ENCODE data around the gene MED13L. TPM values are rescaled to one million over a fixed set of nuclear protein-coding genes. Genes with fewer than 3 reads are reported as not detected.

MED13L gene
- total RNA-seq, 1 experiment from 2014 or later, result 80.5 TPM

DNA sequence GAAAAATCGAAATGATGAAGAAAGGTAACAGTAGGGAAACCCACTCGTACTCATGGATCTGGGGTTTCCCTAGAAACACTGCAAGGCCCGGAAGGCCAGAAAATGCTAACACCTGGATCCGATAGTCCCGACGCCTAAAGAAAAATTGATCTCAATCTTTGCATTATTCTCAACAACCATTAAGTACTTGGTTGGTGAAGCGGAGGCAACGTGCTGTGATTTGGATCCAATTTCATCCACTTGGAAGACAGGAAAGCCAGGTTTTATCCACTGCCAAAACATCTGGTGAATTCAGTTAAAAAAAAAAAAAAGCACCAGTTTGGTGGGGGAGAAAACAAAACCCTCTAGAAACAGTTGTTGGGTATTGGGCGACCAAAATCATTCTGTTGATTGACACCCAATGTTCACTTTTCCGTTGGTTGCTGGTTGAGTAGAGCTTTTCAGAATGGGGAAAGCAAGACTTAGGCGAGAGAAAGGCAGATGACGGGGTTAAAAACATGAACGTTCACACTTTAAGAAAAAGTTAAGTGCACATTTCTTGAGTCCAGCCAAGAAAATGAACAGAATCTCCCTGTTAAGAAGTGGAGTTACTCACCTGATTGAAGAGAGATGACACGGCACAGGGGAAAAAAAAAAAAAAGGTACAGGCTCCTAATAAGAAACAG is 41.9 kb upstream of the MED13L start:
- TF ChIP-seq FOXK1 (CRISPR knock-in tag; IDR thresholded peaks at IDR 0.05) (no peak), CTCF (IDR thresholded peaks at IDR 0.05) (no peak), ESRRA (CRISPR knock-in tag; IDR thresholded peaks at IDR 0.05; ENCODE audit: borderline replicate concordance) (no peak), SP1 (CRISPR knock-in tag; conservative IDR thresholded peaks at IDR 0.05) (no peak), ZNF317 (CRISPR knock-in tag; IDR thresholded peaks at IDR 0.05; ENCODE audit: borderline replicate concordance, low read depth) (no peak), ZNF232 (CRISPR knock-in tag; IDR thresholded peaks at IDR 0.05) (no peak), TCF7 (CRISPR knock-in tag; IDR thresholded peaks at IDR 0.05; ENCODE audit: low read depth) (no peak), PRRX2 (CRISPR knock-in tag; IDR thresholded peaks at IDR 0.05) (no peak), IRF2 (CRISPR knock-in tag; IDR thresholded peaks at IDR 0.05; ENCODE audit: borderline replicate concordance, low read depth) (no peak)
- Mint-ChIP-seq H3K9me3 (no peaks in the 10 kb centered on the region), H3K27me3 (ENCODE audit: low read depth) (no peaks in the 10 kb centered on the region), H3K4me1 (peaks cover 12% of the 10 kb centered on the region), H3K36me3 (no peaks in the 10 kb centered on the region), H3K4me3 (no peak overlapping the region), H3K27ac (no peak overlapping the region)
- DNase-seq (ENCODE audit: low spot score) (no peak), ATAC-seq (no peak)
- POLR2A ChIA-PET, result interaction anchor here (0.7 kb wide), 1 partner anchor 198 kb away, joined by 4 read pairs; no protein-coding TSS in a partner anchor
- CTCF ChIA-PET, result interaction anchor here (0.7 kb wide), 2 partner anchors 39 to 347 kb away, joined by 3 to 6 read pairs; no protein-coding TSS in a partner anchor

GRCh38 chr12:116318576-116319232 is 41.2 kb upstream of the MED13L start:
- Mint-ChIP-seq H3K36me3 (no peaks in the 10 kb centered on the region), H3K9me3 (no peaks in the 10 kb centered on the region), H3K4me1 (peaks cover 12% of the 10 kb centered on the region), H3K4me3 (no peak overlapping the region), H3K27ac (no peak overlapping the region), H3K27me3 (ENCODE audit: low read depth) (no peaks in the 10 kb centered on the region)
- no peak for ATAC-seq
- ChIA-PET CTCF (interaction anchor here (0.7 kb wide), 2 partner anchors 38 to 347 kb away, joined by 3 to 6 read pairs; no protein-coding TSS in a partner anchor), POLR2A (interaction anchor here (0.7 to 1.1 kb wide), 2 partner anchors 120 to 199 kb away, joined by 3 to 4 read pairs; no protein-coding TSS in a partner anchor)
- DNase-seq (ENCODE audit: low spot score), result no peak
- TF ChIP-seq, protein P1, sequence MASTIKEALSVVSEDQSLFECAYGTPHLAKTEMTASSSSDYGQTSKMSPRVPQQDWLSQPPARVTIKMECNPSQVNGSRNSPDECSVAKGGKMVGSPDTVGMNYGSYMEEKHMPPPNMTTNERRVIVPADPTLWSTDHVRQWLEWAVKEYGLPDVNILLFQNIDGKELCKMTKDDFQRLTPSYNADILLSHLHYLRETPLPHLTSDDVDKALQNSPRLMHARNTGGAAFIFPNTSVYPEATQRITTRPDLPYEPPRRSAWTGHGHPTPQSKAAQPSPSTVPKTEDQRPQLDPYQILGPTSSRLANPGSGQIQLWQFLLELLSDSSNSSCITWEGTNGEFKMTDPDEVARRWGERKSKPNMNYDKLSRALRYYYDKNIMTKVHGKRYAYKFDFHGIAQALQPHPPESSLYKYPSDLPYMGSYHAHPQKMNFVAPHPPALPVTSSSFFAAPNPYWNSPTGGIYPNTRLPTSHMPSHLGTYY (CRISPR knock-in tag; IDR thresholded peaks at IDR 0.05), result no peak
- TF ChIP-seq ZNF138 (CRISPR knock-in tag; conservative IDR thresholded peaks at IDR 0.05), result no peak
- no peak for TF ChIP-seq CBFB (CRISPR knock-in tag; IDR thresholded peaks at IDR 0.05; ENCODE audit: low read depth)
- TF ChIP-seq TCF7 (CRISPR knock-in tag; IDR thresholded peaks at IDR 0.05; ENCODE audit: low read depth), result no peak
- no peak for TF ChIP-seq NFYB (CRISPR knock-in tag; conservative IDR thresholded peaks at IDR 0.05; ENCODE audit: low read depth)
- TF ChIP-seq, protein P2, sequence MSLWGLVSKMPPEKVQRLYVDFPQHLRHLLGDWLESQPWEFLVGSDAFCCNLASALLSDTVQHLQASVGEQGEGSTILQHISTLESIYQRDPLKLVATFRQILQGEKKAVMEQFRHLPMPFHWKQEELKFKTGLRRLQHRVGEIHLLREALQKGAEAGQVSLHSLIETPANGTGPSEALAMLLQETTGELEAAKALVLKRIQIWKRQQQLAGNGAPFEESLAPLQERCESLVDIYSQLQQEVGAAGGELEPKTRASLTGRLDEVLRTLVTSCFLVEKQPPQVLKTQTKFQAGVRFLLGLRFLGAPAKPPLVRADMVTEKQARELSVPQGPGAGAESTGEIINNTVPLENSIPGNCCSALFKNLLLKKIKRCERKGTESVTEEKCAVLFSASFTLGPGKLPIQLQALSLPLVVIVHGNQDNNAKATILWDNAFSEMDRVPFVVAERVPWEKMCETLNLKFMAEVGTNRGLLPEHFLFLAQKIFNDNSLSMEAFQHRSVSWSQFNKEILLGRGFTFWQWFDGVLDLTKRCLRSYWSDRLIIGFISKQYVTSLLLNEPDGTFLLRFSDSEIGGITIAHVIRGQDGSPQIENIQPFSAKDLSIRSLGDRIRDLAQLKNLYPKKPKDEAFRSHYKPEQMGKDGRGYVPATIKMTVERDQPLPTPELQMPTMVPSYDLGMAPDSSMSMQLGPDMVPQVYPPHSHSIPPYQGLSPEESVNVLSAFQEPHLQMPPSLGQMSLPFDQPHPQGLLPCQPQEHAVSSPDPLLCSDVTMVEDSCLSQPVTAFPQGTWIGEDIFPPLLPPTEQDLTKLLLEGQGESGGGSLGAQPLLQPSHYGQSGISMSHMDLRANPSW (CRISPR knock-in tag; conservative IDR thresholded peaks at IDR 0.05; ENCODE audit: low read depth), result no peak

GRCh38 chr12:116317986-116318575 is 40.6 kb upstream of the MED13L start:
- DNase-seq (ENCODE audit: low spot score) (no peak), ATAC-seq (no peak)
- TF ChIP-seq CREB1 (CRISPR knock-in tag; IDR thresholded peaks at IDR 0.05) (no peak), FOXP1 (CRISPR knock-in tag; IDR thresholded peaks at IDR 0.05; ENCODE audit: borderline replicate concordance) (no peak), ELF4 (CRISPR knock-in tag; IDR thresholded peaks at IDR 0.05; ENCODE audit: low read depth) (no peak), GABPB1 (CRISPR knock-in tag; IDR thresholded peaks at IDR 0.05) (no peak)
- TF ChIP-seq, protein P3, sequence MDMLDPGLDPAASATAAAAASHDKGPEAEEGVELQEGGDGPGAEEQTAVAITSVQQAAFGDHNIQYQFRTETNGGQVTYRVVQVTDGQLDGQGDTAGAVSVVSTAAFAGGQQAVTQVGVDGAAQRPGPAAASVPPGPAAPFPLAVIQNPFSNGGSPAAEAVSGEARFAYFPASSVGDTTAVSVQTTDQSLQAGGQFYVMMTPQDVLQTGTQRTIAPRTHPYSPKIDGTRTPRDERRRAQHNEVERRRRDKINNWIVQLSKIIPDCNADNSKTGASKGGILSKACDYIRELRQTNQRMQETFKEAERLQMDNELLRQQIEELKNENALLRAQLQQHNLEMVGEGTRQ (CRISPR knock-in tag; IDR thresholded peaks at IDR 0.05), result no peak
- TF ChIP-seq, protein P4, sequence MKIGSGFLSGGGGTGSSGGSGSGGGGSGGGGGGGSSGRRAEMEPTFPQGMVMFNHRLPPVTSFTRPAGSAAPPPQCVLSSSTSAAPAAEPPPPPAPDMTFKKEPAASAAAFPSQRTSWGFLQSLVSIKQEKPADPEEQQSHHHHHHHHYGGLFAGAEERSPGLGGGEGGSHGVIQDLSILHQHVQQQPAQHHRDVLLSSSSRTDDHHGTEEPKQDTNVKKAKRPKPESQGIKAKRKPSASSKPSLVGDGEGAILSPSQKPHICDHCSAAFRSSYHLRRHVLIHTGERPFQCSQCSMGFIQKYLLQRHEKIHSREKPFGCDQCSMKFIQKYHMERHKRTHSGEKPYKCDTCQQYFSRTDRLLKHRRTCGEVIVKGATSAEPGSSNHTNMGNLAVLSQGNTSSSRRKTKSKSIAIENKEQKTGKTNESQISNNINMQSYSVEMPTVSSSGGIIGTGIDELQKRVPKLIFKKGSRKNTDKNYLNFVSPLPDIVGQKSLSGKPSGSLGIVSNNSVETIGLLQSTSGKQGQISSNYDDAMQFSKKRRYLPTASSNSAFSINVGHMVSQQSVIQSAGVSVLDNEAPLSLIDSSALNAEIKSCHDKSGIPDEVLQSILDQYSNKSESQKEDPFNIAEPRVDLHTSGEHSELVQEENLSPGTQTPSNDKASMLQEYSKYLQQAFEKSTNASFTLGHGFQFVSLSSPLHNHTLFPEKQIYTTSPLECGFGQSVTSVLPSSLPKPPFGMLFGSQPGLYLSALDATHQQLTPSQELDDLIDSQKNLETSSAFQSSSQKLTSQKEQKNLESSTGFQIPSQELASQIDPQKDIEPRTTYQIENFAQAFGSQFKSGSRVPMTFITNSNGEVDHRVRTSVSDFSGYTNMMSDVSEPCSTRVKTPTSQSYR (CRISPR knock-in tag; IDR thresholded peaks at IDR 0.05), result no peak
- POLR2A ChIA-PET, result interaction anchor here (1.0 to 1.1 kb wide), 2 partner anchors 120 to 281 kb away, joined by 3 read pairs; no protein-coding TSS in a partner anchor
- H3K36me3 Mint-ChIP-seq, result no peaks in the 10 kb centered on the region
- H3K4me3 Mint-ChIP-seq, result no peak overlapping the region
- CTCF ChIA-PET, result no interaction called here
- H3K4me1 Mint-ChIP-seq, result peaks cover 12% of the 10 kb centered on the region
- H3K27me3 Mint-ChIP-seq (ENCODE audit: low read depth), result no peaks in the 10 kb centered on the region
- H3K27ac Mint-ChIP-seq, result no peak overlapping the region
- no peaks in the 10 kb centered on the region for H3K9me3 Mint-ChIP-seq

Data from WTC11 (cell line).